Ascending aorta (tissue), 2 donors: ENCODE data around the gene ADAP1. TPM values are rescaled to one million over a fixed set of nuclear protein-coding genes. Genes with fewer than 3 reads are reported as not detected.

ENCODE experiments used
- DNase-seq, 2 donors: peaks; one replicate each; pipeline ENCODE4 v3.0.0-alpha.2; 2019; ENCODE audit warnings: low spot score in 2 of 2
- H3K27ac ChIP-seq, 2 donors: fragments of 200-600 bp; sonication (generic); one replicate each; pipeline ENCODE4 v1.5.1; 2016 to 2017; ENCODE audit warnings: mild to moderate bottlenecking in 1 of 2
- H3K27me3 ChIP-seq: fragments of 200-600 bp; sonication (generic); one replicate; pipeline ENCODE4 v1.5.1; 2017
- H3K36me3 ChIP-seq, 2 donors: fragments of 200-600 bp; sonication (generic); one replicate each; pipeline ENCODE4 v1.5.1; 2016
- H3K4me1 ChIP-seq, 2 donors: fragments of 200-600 bp; sonication (generic); one replicate each; pipeline ENCODE4 v1.5.1; 2016 to 2017; ENCODE audit warnings: mild to moderate bottlenecking in 1 of 2
- H3K4me3 ChIP-seq, 2 donors: fragments of 200-600 bp; sonication (generic); one replicate each; pipeline ENCODE4 v1.5.1; 2016 to 2017; ENCODE audit warnings: mild to moderate bottlenecking in 1 of 2
- H3K9me3 ChIP-seq, 2 donors: fragments of 200-600 bp; sonication (generic); one replicate each; pipeline ENCODE4 v1.5.1; 2016
- CTCF ChIP-seq, 3 experiments: fragments of 200-600 bp in 2 of 3; fragments of 450-650 bp in 1 of 3; sonication (generic) in 2 of 3; IDR thresholded peaks; one replicate each; pipeline ENCODE4 v1.5.1; 2016 to 2019; ENCODE audit warnings: antibody characterized with exemption in 3 of 3, mild to moderate bottlenecking in 1 of 3, moderate library complexity in 1 of 3
- intact Hi-C: fragments of 100-400 bp; cut with DNase I; formaldehyde crosslinking; loops from one replicate; pipeline ENCODE4 v1.15.1; 2023
- total RNA-seq: library from RNA; depleted of rRNA; stranded (reverse); fragments of >200 nt; gene quantifications from one replicate; pipeline ENCODE4 v1.1.0, GENCODE V29; 2016

Gene ADAP1
- total RNA-seq, 1 donor from 2014 or later: 44.5 TPM

DNA sequence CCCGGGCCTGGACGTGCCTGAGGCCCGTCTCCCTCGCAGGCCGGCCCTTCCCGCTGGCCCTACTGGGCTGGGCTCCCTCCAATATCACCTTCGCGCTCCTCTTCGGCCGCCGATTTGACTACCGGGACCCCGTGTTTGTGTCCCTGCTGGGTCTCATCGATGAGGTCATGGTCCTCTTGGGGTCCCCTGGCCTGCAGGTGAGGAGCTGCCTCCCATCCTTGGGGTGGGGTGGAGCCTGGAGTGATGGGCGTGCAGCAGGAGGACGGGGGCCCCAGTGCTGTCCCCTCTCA, 30.6 kb upstream of the ADAP1 start:
- Histone ChIP-seq H3K4me1 (no peaks in the 10 kb centered on the region), H3K36me3 (no peaks in the 10 kb centered on the region), H3K27ac (no peak overlapping the region), H3K4me3 (no peak overlapping the region), H3K27me3 (peaks cover 8% of the 10 kb centered on the region), H3K9me3 (no peaks in the 10 kb centered on the region)
- no peak for DNase-seq
- TF ChIP-seq CTCF (IDR thresholded peaks at IDR 0.05): no peak
- intact Hi-C loops: no loop called here

GRCh38 chr7:984361-985126, 30.1 kb upstream of the ADAP1 start:
- intact Hi-C loops: no loop called here
- Histone ChIP-seq H3K36me3 (no peaks in the 10 kb centered on the region), H3K4me3 (no peak overlapping the region), H3K27ac (no peak overlapping the region), H3K9me3 (no peaks in the 10 kb centered on the region), H3K27me3 (peaks cover 8% of the 10 kb centered on the region), H3K4me1 (no peaks in the 10 kb centered on the region)
- no peak for TF ChIP-seq CTCF (IDR thresholded peaks at IDR 0.05)
- no peak for DNase-seq

GRCh38 chr7:983616-984071, 29.2 kb upstream of the ADAP1 start:
- DNase-seq: no peak
- no peak overlapping the region for H3K27ac ChIP-seq
- H3K36me3 ChIP-seq: no peaks in the 10 kb centered on the region
- TF ChIP-seq CTCF (IDR thresholded peaks at IDR 0.05): no peak
- peaks cover 4% of the 10 kb centered on the region for H3K27me3 ChIP-seq
- H3K9me3 ChIP-seq: no peaks in the 10 kb centered on the region
- no peak overlapping the region for H3K4me3 ChIP-seq
- no peaks in the 10 kb centered on the region for H3K4me1 ChIP-seq
- intact Hi-C loops: no loop called here

GRCh38 chr7:983004-983615, 28.6 kb upstream of the ADAP1 start, which contains the start of gene CYP2W1:
Gene CYP2W1, plus strand, starts transcription at chr7:983181. Its CDS starts 31 bp downstream, at chr7:983212.
- H3K4me1 ChIP-seq: no peaks in the 10 kb centered on the region
- no peak within 1 kb of the TSS for H3K27ac ChIP-seq
- no peak within 1 kb of the TSS for H3K4me3 ChIP-seq
- no peak for TF ChIP-seq CTCF (IDR thresholded peaks at IDR 0.05)
- DNase-seq: no peak
- intact Hi-C loops: no loop called here
- no peaks in the 10 kb centered on the region for H3K36me3 ChIP-seq
- H3K27me3 ChIP-seq: no peaks in the 10 kb centered on the region
- H3K9me3 ChIP-seq: no peaks in the 10 kb centered on the region

DNA sequence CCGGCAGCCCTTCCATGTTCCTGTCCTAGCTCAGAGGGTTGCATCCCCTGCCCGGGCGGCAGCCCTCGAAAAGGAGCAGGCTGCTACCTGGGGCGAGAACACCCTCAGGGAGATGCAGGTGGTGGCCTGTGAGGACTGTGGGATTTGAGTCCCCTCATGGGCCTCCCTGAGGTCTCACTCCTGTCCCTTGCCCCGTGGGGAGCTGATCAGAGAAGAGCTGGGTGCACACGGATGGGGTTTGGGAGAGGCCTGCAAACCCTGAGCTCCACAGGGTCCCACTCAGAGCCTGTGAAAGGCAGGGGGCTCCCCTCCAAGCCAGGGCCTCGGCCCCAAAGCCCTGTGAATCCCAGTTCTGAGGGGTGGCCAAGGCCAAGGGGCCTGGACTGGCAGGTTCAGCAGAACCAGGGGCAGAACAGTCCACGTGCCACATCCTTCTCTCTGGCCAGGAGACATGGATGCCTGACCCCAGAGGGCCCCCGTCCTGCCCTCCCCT, 28.1 kb upstream of the ADAP1 start:
- Histone ChIP-seq H3K4me3 (no peak overlapping the region), H3K4me1 (no peaks in the 10 kb centered on the region), H3K36me3 (no peaks in the 10 kb centered on the region), H3K9me3 (no peaks in the 10 kb centered on the region), H3K27ac (no peak overlapping the region), H3K27me3 (no peaks in the 10 kb centered on the region)
- no peak for TF ChIP-seq CTCF (IDR thresholded peaks at IDR 0.05)
- DNase-seq: no peak
- intact Hi-C loops: no loop called here
